AML-193 (cell line): Measurements from ENCODE around the gene CDC20B.

Experiments
- DNase-seq, 2 experiments: peaks; one replicate each; lab custom pipeline; 2025; lab: John Stamatoyannopoulos, UW

Gene CDC20B

GRCh38 chr5:55172937-55173686 is at the start of gene CDC20B:
Gene CDC20B (minus strand): TSS chr5:55173177. CDS start chr5:55173000, 177 bp downstream.
- DNase-seq = peak; percentile 17 to 27

- no peak for DNase-seq
These were observed 49.4 kb upstream of the CDC20B start for GRCh38 chr5:55222092-55222984.

- no peak for DNase-seq
These were observed 47.6 kb upstream of the CDC20B start for GRCh38 chr5:55220433-55221185.

GRCh38 chr5:55219770-55220169 is 46.8 kb upstream of the CDC20B start:
- no peak for DNase-seq

GRCh38 chr5:55218967-55219366 is 46.0 kb upstream of the CDC20B start:
- DNase-seq = no peak

GRCh38 chr5:55211184-55211874 is 38.4 kb upstream of the CDC20B start:
- no peak for DNase-seq

- peak in 1 of 2 experiments; percentile 2 for DNase-seq
These were observed 32.0 kb upstream of the CDC20B start for GRCh38 chr5:55205001-55205400.

- DNase-seq = no peak
These were observed 18.2 kb upstream of the CDC20B start for GRCh38 chr5:55191165-55191564.

- no peak for DNase-seq
These were observed 15.9 kb upstream of the CDC20B start for GRCh38 chr5:55188656-55189540.

GRCh38 chr5:55187370-55187769 is 14.4 kb upstream of the CDC20B start:
- peak; percentile 1 to 11 for DNase-seq

GRCh38 chr5:55180016-55180415 is 7.0 kb upstream of the CDC20B start:
- no peak for DNase-seq

- DNase-seq = no peak
These were observed 4.1 kb upstream of the CDC20B start for GRCh38 chr5:55177078-55177477.

- DNase-seq = no peak
These were observed 3.3 kb upstream of the CDC20B start for GRCh38 chr5:55176176-55176818.

GRCh38 chr5:55175781-55176175 is 2.8 kb upstream of the CDC20B start:
- DNase-seq = no peak

GRCh38 chr5:55173687-55174230 is 782 bp upstream of the CDC20B start:
- no peak for DNase-seq

GRCh38 chr5:55172051-55172899 is 702 bp downstream of the CDC20B start:
- DNase-seq = peak; percentile 59 to 74

- no peak for DNase-seq
These were observed 1.5 kb downstream of the CDC20B start for GRCh38 chr5:55171471-55171870.

GRCh38 chr5:55162666-55163065 is 10.3 kb downstream of the CDC20B start:
- DNase-seq = no peak
